WERI-Rb-1 (cell line): ENCODE results near the gene PTMA.

Experiments
- DNase-seq: peaks from one replicate; pipeline ENCODE4 v3.0.0-alpha.2; 2020
- H3K27ac ChIP-seq: fragments of 250-450 bp; sonication (Bioruptor Pico); 2 replicates; pipeline ENCODE4 v1.5.1; 2020; ENCODE audit warnings: mild to moderate bottlenecking, moderate library complexity
- H3K27me3 ChIP-seq: fragments of 250-450 bp; sonication (Bioruptor Pico); 2 replicates; pipeline ENCODE4 v1.5.1; 2021; ENCODE audit warnings: mild to moderate bottlenecking, low read depth, moderate library complexity; ENCODE audit not compliant: insufficient read depth, severe bottlenecking
- H3K36me3 ChIP-seq: fragments of 250-450 bp; sonication (Bioruptor Pico); 2 replicates; pipeline ENCODE4 v1.5.1; 2020; ENCODE audit warnings: mild to moderate bottlenecking, moderate library complexity
- H3K4me3 ChIP-seq: 2 replicates; pipeline ENCODE4 v1.5.1; 2011; ENCODE audit warnings: low read depth, mild to moderate bottlenecking, control low read depth, low read length
- H3K9me3 ChIP-seq: fragments of 250-450 bp; sonication (Bioruptor Pico); 2 replicates; pipeline ENCODE4 v1.5.1; 2021; ENCODE audit warnings: mild to moderate bottlenecking, moderate library complexity; ENCODE audit not compliant: severe bottlenecking
- TF ChIP-seq, protein P1 (sequence below): IDR thresholded peaks from 2 replicates; pipeline ENCODE4 v1.5.1; 2011; ENCODE audit warnings: low read depth, mild to moderate bottlenecking, control low read depth, inconsistent platforms, low read length

The PTMA gene

GRCh38 chr2:231662811-231663457, 45.4 kb upstream of the PTMA start:
- TF ChIP-seq, protein P1, sequence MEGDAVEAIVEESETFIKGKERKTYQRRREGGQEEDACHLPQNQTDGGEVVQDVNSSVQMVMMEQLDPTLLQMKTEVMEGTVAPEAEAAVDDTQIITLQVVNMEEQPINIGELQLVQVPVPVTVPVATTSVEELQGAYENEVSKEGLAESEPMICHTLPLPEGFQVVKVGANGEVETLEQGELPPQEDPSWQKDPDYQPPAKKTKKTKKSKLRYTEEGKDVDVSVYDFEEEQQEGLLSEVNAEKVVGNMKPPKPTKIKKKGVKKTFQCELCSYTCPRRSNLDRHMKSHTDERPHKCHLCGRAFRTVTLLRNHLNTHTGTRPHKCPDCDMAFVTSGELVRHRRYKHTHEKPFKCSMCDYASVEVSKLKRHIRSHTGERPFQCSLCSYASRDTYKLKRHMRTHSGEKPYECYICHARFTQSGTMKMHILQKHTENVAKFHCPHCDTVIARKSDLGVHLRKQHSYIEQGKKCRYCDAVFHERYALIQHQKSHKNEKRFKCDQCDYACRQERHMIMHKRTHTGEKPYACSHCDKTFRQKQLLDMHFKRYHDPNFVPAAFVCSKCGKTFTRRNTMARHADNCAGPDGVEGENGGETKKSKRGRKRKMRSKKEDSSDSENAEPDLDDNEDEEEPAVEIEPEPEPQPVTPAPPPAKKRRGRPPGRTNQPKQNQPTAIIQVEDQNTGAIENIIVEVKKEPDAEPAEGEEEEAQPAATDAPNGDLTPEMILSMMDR: no peak
- Histone ChIP-seq H3K36me3 (no peaks in the 10 kb centered on the region), H3K27me3 (no peaks in the 10 kb centered on the region), H3K9me3 (no peaks in the 10 kb centered on the region), H3K27ac (no peak overlapping the region), H3K4me3 (no peak overlapping the region)
- DNase-seq: no peak

- TF ChIP-seq, protein P1: no peak
- DNase-seq: no peak
- H3K36me3 ChIP-seq: no peaks in the 10 kb centered on the region
- no peaks in the 10 kb centered on the region for H3K27me3 ChIP-seq
- H3K9me3 ChIP-seq: no peaks in the 10 kb centered on the region
- no peak overlapping the region for H3K27ac ChIP-seq
- H3K4me3 ChIP-seq: no peak overlapping the region
These were observed 44.7 kb upstream of the PTMA start for GRCh38 chr2:231663458-231664212.

- TF ChIP-seq, protein P1: no peak
- Histone ChIP-seq H3K36me3 (no peaks in the 10 kb centered on the region), H3K9me3 (no peaks in the 10 kb centered on the region), H3K27me3 (no peaks in the 10 kb centered on the region), H3K4me3 (no peak overlapping the region), H3K27ac (peak overlapping the region; percentile 22)
- DNase-seq: no peak
These were observed 43.6 kb upstream of the PTMA start for GRCh38 chr2:231664727-231665126.

DNA sequence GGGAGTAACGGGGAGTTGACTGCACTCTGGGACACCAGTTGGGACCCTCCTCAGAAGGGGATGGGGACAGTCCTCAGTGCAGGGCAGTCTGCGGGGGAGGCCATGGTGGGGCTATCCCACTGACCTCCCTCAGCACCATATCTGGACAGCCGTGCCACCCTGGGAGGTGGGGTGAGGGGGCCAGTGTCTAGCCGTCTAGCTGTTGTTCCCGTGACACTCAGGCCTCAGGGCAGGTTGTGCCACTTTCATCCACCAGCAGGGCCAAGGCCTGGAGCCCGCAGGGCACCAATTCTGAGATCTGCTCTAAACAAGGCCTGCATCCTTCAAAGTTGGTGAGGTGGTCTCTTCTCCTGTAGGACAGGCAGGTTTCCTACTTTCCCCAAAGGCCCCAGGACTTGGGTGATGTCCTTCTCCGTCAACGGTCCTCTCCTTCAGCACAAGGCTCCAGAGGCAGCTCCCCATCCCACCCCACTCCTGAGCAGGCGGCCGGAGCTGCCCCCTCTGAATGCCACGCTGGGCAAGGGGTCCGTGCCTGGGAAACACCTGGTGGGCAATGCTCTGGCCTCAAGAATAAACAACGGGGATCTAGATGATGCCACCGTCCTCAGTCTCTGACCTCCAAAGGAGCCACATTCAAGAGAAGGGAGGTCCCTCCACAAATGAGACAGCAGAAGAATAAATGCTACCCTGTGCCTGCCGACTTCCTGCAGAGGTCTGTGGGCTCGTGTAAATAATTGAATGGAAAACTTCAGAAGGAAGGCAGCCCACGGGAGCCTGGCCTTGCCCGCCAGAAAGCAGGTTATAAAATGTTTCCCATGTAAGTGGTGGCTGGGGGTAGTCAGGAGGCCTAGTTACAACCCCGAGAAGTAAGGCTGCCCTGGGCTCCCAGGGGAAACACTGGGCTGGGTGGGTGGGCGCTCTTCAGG, 42.8 kb upstream of the PTMA start:
- no peaks in the 10 kb centered on the region for H3K9me3 ChIP-seq
- H3K27me3 ChIP-seq: no peaks in the 10 kb centered on the region
- no peaks in the 10 kb centered on the region for H3K36me3 ChIP-seq
- peak overlapping the region; percentile 84 for H3K27ac ChIP-seq
- DNase-seq: no peak
- TF ChIP-seq, protein P1: no peak
- H3K4me3 ChIP-seq: no peak overlapping the region

DNA sequence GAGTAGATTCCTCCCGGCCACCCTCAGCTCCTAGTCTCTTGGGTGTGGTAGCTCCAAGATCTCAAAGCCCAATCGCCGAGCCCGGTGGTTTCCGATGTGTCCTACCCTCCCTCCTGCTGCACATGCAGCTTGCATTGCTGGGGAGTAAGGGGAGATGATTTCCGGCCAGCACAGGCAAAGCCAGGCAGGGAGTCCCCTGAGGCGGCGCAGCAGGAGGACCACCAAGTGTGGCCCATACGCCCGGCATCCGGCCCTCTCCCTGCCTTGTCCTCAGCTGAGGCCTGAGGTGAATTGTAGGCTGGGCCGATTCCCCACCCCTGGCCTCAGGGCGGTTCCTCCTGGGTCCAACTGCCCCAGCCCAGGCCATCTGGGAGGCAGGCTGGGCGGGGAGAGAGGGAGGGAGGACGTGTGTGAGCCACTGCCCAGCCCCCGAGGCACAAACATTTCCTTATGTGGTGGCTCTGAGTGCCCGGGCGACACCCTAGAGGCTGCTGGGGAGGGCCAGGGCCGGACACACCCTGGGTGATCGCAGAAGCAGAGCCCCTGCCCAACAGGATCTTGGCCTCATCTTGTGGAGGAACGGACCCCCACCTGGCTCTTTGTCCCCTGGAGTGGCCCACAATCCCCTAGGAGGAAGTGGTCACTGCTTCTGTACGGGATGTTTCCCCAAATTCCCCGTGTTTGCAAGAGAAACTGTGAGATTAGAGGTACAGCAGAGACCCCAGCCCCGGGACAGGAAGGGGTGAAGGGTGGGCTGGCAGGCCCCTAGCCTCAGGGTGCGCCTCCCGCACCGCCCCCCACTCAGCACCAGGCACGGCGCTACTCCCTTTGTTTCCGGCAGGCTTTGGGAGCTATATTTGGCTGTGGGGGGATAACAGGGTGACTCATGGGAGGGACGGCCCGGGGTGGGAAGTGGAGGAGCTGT, 41.9 kb upstream of the PTMA start:
- TF ChIP-seq, protein P1: no peak
- H3K27me3 ChIP-seq: no peaks in the 10 kb centered on the region
- peak overlapping the region; percentile 37 for H3K4me3 ChIP-seq
- H3K27ac ChIP-seq: peak overlapping the region; percentile 84
- no peaks in the 10 kb centered on the region for H3K36me3 ChIP-seq
- no peaks in the 10 kb centered on the region for H3K9me3 ChIP-seq
- peak; percentile 90 for DNase-seq
